ENCODE data around the gene ARPP19. TPM values are rescaled to one million over a fixed set of nuclear protein-coding genes. Genes with fewer than 3 reads are reported as not detected.
A peak's percentile ranks its signal among the peaks of the same experiment; 100 is the strongest.

Gene ARPP19
- total RNA-seq, 1 experiment from 2014 or later: 203 TPM

DNA sequence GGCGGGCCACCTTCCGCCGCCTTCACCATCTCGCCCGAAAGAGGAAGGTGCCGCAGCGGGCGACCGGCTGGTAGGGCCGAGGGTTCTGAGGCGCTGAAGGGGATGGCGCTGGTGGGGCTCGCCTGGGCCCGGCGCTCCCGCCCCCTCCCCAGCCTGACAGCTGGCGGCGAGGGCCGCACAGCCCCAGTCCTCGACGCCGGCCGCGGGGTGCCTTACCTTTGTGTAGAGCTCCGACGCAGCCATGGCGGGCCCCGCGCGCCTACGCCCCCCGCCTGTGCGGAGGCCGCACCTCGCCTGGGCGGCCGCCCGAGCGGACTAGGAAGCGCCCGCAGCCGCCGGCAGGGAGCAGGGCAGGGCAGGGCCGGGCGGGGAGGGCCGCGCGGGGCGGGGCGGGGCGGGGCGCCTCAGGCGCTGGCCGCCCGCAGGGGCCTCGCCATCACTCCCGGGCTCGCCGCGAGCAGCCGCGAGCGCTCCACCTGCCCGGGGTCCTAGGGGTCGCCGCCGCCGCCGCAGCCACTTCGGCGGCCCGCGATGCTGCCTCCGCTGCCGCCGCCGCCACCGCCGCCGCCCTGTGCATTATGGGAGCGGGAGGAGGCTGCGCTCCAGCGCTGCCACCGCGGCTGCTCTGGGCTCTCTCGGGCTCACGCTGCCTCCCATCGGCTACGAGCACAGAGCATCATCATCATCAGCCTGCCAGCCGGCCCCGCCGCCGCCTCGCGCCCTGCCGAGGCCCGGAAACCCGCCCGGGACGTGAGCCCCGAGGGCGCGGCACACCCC, 40.1 kb downstream of the ARPP19 start, which contains the start of gene MYO5A (continued):
- TF ChIP-seq CBFB (CRISPR knock-in tag; IDR thresholded peaks at IDR 0.05; ENCODE audit: low read depth) (peak; percentile 63; the same call in 1 of the 2 replicates), ZNF263 (CRISPR knock-in tag; IDR thresholded peaks at IDR 0.05; ENCODE audit: low read depth) (0 out of 2 replicates have a peak, but pooled peaks have one; percentile 41), FOXJ3 (CRISPR knock-in tag; IDR thresholded peaks at IDR 0.05; ENCODE audit: borderline replicate concordance) (no peak), ZNF232 (CRISPR knock-in tag; IDR thresholded peaks at IDR 0.05) (0 out of 2 replicates have a peak, but pooled peaks have one; percentile 35), ELF4 (CRISPR knock-in tag; IDR thresholded peaks at IDR 0.05; ENCODE audit: low read depth) (no peak), MYBL2 (CRISPR knock-in tag; IDR thresholded peaks at IDR 0.05) (0 out of 2 replicates have a peak, but pooled peaks have one; percentile 44)
- TF ChIP-seq, protein P1, sequence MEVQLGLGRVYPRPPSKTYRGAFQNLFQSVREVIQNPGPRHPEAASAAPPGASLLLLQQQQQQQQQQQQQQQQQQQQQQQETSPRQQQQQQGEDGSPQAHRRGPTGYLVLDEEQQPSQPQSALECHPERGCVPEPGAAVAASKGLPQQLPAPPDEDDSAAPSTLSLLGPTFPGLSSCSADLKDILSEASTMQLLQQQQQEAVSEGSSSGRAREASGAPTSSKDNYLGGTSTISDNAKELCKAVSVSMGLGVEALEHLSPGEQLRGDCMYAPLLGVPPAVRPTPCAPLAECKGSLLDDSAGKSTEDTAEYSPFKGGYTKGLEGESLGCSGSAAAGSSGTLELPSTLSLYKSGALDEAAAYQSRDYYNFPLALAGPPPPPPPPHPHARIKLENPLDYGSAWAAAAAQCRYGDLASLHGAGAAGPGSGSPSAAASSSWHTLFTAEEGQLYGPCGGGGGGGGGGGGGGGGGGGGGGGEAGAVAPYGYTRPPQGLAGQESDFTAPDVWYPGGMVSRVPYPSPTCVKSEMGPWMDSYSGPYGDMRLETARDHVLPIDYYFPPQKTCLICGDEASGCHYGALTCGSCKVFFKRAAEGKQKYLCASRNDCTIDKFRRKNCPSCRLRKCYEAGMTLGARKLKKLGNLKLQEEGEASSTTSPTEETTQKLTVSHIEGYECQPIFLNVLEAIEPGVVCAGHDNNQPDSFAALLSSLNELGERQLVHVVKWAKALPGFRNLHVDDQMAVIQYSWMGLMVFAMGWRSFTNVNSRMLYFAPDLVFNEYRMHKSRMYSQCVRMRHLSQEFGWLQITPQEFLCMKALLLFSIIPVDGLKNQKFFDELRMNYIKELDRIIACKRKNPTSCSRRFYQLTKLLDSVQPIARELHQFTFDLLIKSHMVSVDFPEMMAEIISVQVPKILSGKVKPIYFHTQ (CRISPR knock-in tag; IDR thresholded peaks at IDR 0.05): no peak
- TF ChIP-seq, protein P2, sequence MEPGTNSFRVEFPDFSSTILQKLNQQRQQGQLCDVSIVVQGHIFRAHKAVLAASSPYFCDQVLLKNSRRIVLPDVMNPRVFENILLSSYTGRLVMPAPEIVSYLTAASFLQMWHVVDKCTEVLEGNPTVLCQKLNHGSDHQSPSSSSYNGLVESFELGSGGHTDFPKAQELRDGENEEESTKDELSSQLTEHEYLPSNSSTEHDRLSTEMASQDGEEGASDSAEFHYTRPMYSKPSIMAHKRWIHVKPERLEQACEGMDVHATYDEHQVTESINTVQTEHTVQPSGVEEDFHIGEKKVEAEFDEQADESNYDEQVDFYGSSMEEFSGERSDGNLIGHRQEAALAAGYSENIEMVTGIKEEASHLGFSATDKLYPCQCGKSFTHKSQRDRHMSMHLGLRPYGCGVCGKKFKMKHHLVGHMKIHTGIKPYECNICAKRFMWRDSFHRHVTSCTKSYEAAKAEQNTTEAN (CRISPR knock-in tag; IDR thresholded peaks at IDR 0.05): 0 out of 2 replicates have a peak, but pooled peaks have one; percentile 35
- TF ChIP-seq, protein P3, sequence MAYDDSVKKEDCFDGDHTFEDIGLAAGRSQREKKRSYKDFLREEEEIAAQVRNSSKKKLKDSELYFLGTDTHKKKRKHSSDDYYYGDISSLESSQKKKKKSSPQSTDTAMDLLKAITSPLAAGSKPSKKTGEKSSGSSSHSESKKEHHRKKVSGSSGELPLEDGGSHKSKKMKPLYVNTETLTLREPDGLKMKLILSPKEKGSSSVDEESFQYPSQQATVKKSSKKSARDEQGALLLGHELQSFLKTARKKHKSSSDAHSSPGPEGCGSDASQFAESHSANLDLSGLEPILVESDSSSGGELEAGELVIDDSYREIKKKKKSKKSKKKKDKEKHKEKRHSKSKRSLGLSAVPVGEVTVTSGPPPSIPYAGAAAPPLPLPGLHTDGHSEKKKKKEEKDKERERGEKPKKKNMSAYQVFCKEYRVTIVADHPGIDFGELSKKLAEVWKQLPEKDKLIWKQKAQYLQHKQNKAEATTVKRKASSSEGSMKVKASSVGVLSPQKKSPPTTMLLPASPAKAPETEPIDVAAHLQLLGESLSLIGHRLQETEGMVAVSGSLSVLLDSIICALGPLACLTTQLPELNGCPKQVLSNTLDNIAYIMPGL (CRISPR knock-in tag; IDR thresholded peaks at IDR 0.05): peak; percentile 85
- TF ChIP-seq, protein P4, sequence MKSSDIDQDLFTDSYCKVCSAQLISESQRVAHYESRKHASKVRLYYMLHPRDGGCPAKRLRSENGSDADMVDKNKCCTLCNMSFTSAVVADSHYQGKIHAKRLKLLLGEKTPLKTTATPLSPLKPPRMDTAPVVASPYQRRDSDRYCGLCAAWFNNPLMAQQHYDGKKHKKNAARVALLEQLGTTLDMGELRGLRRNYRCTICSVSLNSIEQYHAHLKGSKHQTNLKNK (CRISPR knock-in tag; IDR thresholded peaks at IDR 0.05): no peak

DNA sequence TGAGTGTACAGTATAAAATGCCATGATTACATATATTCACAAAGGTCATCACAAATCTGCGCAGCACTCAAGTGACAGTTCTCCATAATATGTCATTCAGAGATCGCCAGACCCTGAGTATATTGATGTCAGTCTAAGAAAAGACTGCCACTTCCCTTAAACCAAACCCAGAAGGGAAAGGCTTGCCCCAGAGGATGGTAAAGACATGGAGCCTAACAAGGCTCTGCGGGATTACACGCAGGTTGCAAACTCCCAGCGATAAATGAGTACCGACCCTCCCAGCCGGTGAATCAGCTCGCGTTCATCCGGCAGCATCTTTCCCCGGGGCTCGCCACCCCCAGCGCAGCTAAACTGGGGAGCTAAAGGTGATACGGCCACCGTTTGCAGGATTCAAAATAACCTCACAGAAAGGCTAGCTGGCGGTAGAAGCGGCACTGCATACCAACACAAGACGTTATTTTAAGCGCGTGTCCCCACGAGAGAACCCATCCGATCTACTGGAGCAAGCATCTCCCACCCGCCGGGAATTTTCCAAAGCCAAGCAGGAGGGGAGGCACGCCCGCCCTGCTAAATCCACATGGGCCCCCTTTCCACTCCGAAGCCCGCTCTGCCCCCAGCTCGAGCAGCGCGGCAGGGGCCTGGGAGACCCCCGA, 40.8 kb downstream of the ARPP19 start:
- H3K27ac Mint-ChIP-seq: no peak overlapping the region
- no peaks in the 10 kb centered on the region for H3K9me3 Mint-ChIP-seq
- no peak for DNase-seq (ENCODE audit: low spot score)
- POLR2A ChIA-PET: interaction anchor here (0.6 kb wide), 2 partner anchors 36 to 385 kb away, joined by 3 read pairs; no protein-coding TSS in a partner anchor
- CTCF ChIA-PET: interaction anchor here (0.5 to 1.0 kb wide), 2 partner anchors 150 to 332 kb away, joined by 3 read pairs; no protein-coding TSS in a partner anchor
- no peak for ATAC-seq
- H3K27me3 Mint-ChIP-seq (ENCODE audit: low read depth): peaks cover 44% of the 10 kb centered on the region
- peak overlapping the region; percentile 95 for H3K4me3 Mint-ChIP-seq
- peaks cover 34% of the 10 kb centered on the region for H3K4me1 Mint-ChIP-seq
- H3K36me3 Mint-ChIP-seq: no peaks in the 10 kb centered on the region
- TF ChIP-seq, protein P5, sequence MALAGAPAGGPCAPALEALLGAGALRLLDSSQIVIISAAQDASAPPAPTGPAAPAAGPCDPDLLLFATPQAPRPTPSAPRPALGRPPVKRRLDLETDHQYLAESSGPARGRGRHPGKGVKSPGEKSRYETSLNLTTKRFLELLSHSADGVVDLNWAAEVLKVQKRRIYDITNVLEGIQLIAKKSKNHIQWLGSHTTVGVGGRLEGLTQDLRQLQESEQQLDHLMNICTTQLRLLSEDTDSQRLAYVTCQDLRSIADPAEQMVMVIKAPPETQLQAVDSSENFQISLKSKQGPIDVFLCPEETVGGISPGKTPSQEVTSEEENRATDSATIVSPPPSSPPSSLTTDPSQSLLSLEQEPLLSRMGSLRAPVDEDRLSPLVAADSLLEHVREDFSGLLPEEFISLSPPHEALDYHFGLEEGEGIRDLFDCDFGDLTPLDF (CRISPR knock-in tag; IDR thresholded peaks at IDR 0.05): no peak
- TF ChIP-seq TEAD1 (CRISPR knock-in tag; IDR thresholded peaks at IDR 0.05): no peak
- TF ChIP-seq ELF4 (CRISPR knock-in tag; IDR thresholded peaks at IDR 0.05; ENCODE audit: low read depth): no peak
- no peak for TF ChIP-seq NR3C1 (CRISPR knock-in tag; conservative IDR thresholded peaks at IDR 0.05; ENCODE audit: low read depth)
- TF ChIP-seq OVOL2 (CRISPR knock-in tag; IDR thresholded peaks at IDR 0.05; ENCODE audit: borderline replicate concordance): no peak
- TF ChIP-seq, protein P6, sequence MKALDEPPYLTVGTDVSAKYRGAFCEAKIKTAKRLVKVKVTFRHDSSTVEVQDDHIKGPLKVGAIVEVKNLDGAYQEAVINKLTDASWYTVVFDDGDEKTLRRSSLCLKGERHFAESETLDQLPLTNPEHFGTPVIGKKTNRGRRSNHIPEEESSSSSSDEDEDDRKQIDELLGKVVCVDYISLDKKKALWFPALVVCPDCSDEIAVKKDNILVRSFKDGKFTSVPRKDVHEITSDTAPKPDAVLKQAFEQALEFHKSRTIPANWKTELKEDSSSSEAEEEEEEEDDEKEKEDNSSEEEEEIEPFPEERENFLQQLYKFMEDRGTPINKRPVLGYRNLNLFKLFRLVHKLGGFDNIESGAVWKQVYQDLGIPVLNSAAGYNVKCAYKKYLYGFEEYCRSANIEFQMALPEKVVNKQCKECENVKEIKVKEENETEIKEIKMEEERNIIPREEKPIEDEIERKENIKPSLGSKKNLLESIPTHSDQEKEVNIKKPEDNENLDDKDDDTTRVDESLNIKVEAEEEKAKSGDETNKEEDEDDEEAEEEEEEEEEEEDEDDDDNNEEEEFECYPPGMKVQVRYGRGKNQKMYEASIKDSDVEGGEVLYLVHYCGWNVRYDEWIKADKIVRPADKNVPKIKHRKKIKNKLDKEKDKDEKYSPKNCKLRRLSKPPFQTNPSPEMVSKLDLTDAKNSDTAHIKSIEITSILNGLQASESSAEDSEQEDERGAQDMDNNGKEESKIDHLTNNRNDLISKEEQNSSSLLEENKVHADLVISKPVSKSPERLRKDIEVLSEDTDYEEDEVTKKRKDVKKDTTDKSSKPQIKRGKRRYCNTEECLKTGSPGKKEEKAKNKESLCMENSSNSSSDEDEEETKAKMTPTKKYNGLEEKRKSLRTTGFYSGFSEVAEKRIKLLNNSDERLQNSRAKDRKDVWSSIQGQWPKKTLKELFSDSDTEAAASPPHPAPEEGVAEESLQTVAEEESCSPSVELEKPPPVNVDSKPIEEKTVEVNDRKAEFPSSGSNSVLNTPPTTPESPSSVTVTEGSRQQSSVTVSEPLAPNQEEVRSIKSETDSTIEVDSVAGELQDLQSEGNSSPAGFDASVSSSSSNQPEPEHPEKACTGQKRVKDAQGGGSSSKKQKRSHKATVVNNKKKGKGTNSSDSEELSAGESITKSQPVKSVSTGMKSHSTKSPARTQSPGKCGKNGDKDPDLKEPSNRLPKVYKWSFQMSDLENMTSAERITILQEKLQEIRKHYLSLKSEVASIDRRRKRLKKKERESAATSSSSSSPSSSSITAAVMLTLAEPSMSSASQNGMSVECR (CRISPR knock-in tag; IDR thresholded peaks at IDR 0.05; ENCODE audit: borderline replicate concordance): 0 out of 2 replicates have a peak, but pooled peaks have one; percentile 15
- peak; percentile 18; the same call in 1 of the 2 replicates for TF ChIP-seq FOXP1 (CRISPR knock-in tag; IDR thresholded peaks at IDR 0.05; ENCODE audit: borderline replicate concordance)
- TF ChIP-seq, protein P7, sequence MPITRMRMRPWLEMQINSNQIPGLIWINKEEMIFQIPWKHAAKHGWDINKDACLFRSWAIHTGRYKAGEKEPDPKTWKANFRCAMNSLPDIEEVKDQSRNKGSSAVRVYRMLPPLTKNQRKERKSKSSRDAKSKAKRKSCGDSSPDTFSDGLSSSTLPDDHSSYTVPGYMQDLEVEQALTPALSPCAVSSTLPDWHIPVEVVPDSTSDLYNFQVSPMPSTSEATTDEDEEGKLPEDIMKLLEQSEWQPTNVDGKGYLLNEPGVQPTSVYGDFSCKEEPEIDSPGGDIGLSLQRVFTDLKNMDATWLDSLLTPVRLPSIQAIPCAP (CRISPR knock-in tag; IDR thresholded peaks at IDR 0.05): no peak
- TF ChIP-seq ZBTB21 (CRISPR knock-in tag; IDR thresholded peaks at IDR 0.05; ENCODE audit: borderline replicate concordance): no peak

All from WTC11 (cell line).